K562 (cell line): ENCODE results near the gene KRT8. TPM values are rescaled to one million over a fixed set of nuclear protein-coding genes. Genes with fewer than 3 reads are reported as not detected.

Experiments used
- ATAC-seq: fragments of 200-7000 bp; cut with Tn5 transposase; 3 replicates; pipeline ENCODE4 v1.9.1; 2020; ENCODE audit warnings: moderate library complexity
- BruUV-seq: library from RNA; stranded (reverse); fragments of 400-500 nt; replicated peaks from 2 replicates; lab custom pipeline; 2021; lab: Mats Ljungman, UMichigan
- CTCF ChIA-PET: fragments of 300-600 bp; formaldehyde crosslinking; extraction: SDS; loops from one replicate; lab custom pipeline; 2021; ENCODE audit warnings: low intra/inter-chr PET ratio; lab: Yijun Ruan, JAX
- POLR2A ChIA-PET: fragments of 300-600, 350-650 bp; sonication (Branson Sonifier 250); formaldehyde crosslinking; extraction: SDS; loops from one replicate; lab custom pipeline; 2021; ENCODE audit warnings: antibody characterized with exemption, inconsistent platforms; lab: Yijun Ruan, JAX
- DNase-seq, 4 experiments: peaks; one replicate each; pipeline versions ENCODE4 v3.0.0 to v3.0.0-alpha.2; 2011 to 2018; ENCODE audit warnings: low spot score in 3 of 4, mixed read lengths in 3 of 4; ENCODE audit errors: extremely low read depth in 1 of 4
- FAIRE-seq: peaks from 2 replicates; lab custom pipeline; 2011; peaks lifted over from hg19 to GRCh38; lab: Jason Lieb, UNC
- H2AFZ ChIP-seq: 2 replicates; pipeline ENCODE4 v1.6.0; 2011; ENCODE audit warnings: low read depth, low read length, control low read depth, inconsistent platforms
- H3K27ac ChIP-seq: fragments of 200-600 bp; 3 replicates; pipeline ENCODE4 v1.8.0; 2011; ENCODE audit warnings: low read depth, mild to moderate bottlenecking, control low read depth, inconsistent platforms, low read length, moderate library complexity, mixed read lengths; ENCODE audit errors: extremely low read depth
- H3K27me3 ChIP-seq, 2 experiments: fragments of 300-600 bp in 1 of 2; 2 replicates in 1 of 2; 3 replicates in 1 of 2; pipeline versions ENCODE4 v1.6.0 to v1.8.0; 2011; ENCODE audit warnings: inconsistent platforms in 2 of 2, low read length in 2 of 2, mild to moderate bottlenecking in 1 of 2, mixed read lengths in 1 of 2, moderate library complexity in 1 of 2; ENCODE audit not compliant: control insufficient read depth in 2 of 2, insufficient read depth in 2 of 2
- H3K36me3 ChIP-seq: fragments of 300-600 bp; 3 replicates; pipeline ENCODE4 v1.8.0; 2011; ENCODE audit warnings: mild to moderate bottlenecking, low read length, inconsistent platforms; ENCODE audit not compliant: control insufficient read depth, insufficient read depth
- H3K4me1 ChIP-seq, 2 experiments: fragments of 200-600 bp in 1 of 2; replicated peaks in 1 of 2; 2 replicates in 1 of 2; 3 replicates in 1 of 2; pipeline versions ENCODE4 v1.5.1 to v1.8.0; 2011; ENCODE audit warnings: inconsistent platforms in 2 of 2, low read length in 2 of 2, mild to moderate bottlenecking in 1 of 2, mixed read lengths in 1 of 2, moderate library complexity in 1 of 2; ENCODE audit not compliant: control insufficient read depth in 2 of 2, insufficient read depth in 2 of 2
- H3K4me2 ChIP-seq: 2 replicates; pipeline ENCODE4 v1.6.1; 2011; ENCODE audit warnings: low read length, control low read depth, inconsistent platforms, mixed read lengths; ENCODE audit not compliant: insufficient read depth
- H3K4me3 ChIP-seq: fragments of 200-600 bp; sonication (generic), shearing (Covaris generic); 2 replicates; pipeline ENCODE4 v1.5.1; 2016; ENCODE audit warnings: control low read depth, inconsistent platforms
- H3K79me2 ChIP-seq: fragments of 200-600 bp; 3 replicates; pipeline ENCODE4 v1.8.0; 2011; ENCODE audit warnings: low read length, inconsistent platforms; ENCODE audit not compliant: control insufficient read depth, insufficient read depth
- H3K9ac ChIP-seq, 2 experiments: 2 replicates each; pipeline versions ENCODE4 v1.6.0 to v1.6.1; 2011; ENCODE audit warnings: low read depth in 2 of 2, low read length in 2 of 2, control low read depth in 1 of 2, inconsistent platforms in 1 of 2, mild to moderate bottlenecking in 1 of 2, mixed read lengths in 1 of 2; ENCODE audit not compliant: insufficient read depth in 1 of 2
- H3K9me1 ChIP-seq: one replicate; pipeline ENCODE4 v1.6.0; 2011; ENCODE audit warnings: inconsistent platforms, mild to moderate bottlenecking, low read length, moderate library complexity; ENCODE audit not compliant: control insufficient read depth, insufficient read depth
- H3K9me3 ChIP-seq: replicated peaks from 2 replicates; pipeline ENCODE4 v1.5.1; 2011; ENCODE audit warnings: low read depth, low read length, inconsistent platforms; ENCODE audit not compliant: control insufficient read depth, insufficient read depth
- H4K20me1 ChIP-seq: replicated peaks from 2 replicates; pipeline ENCODE4 v1.6.1; 2011; ENCODE audit warnings: low read length, inconsistent platforms, mixed read lengths; ENCODE audit not compliant: control insufficient read depth, insufficient read depth
- BCL6 ChIP-seq: fragments of 250-450 bp; sonication (Bioruptor Pico); IDR thresholded peaks from 2 replicates; pipeline ENCODE4 v1.4.0; 2020
- BRF1 ChIP-seq: IDR thresholded peaks from 3 replicates; pipeline ENCODE4 v1.6.1; 2011; ENCODE audit warnings: borderline replicate concordance, mild to moderate bottlenecking; ENCODE audit not compliant: insufficient read length; ENCODE audit errors: extremely low read depth
- CAMTA2 ChIP-seq: fragments of 250-450 bp; sonication (Bioruptor Pico); conservative IDR thresholded peaks from 2 replicates; pipeline ENCODE4 v1.5.1; 2022
- ELF2 ChIP-seq: fragments of 250-450 bp; sonication (Bioruptor Pico); IDR thresholded peaks from 2 replicates; pipeline ENCODE4 v1.5.0; 2021; ENCODE audit warnings: mild to moderate bottlenecking
- MXI1 ChIP-seq: IDR thresholded peaks from 2 replicates; pipeline ENCODE4 v1.6.1; 2011; ENCODE audit warnings: low read depth, mild to moderate bottlenecking, improper control_type of control experiment, low read length
- NFATC3 ChIP-seq: fragments of 450-650 bp; IDR thresholded peaks from 2 replicates; pipeline ENCODE4 v1.6.1; 2017; ENCODE audit warnings: mild to moderate bottlenecking
- PHTF2 ChIP-seq: fragments of 250-450 bp; sonication (Bioruptor Pico); IDR thresholded peaks from 2 replicates; pipeline ENCODE4 v1.5.0; 2021; ENCODE audit warnings: mild to moderate bottlenecking
- PML ChIP-seq: IDR thresholded peaks from 2 replicates; pipeline ENCODE4 v1.6.1; 2012; ENCODE audit warnings: low read length, inconsistent platforms
- SREBF1 ChIP-seq: fragments of 150-350 bp; IDR thresholded peaks from 2 replicates; pipeline ENCODE4 v1.6.1; 2014; ENCODE audit warnings: antibody characterized with exemption, low read depth, low read length, borderline replicate concordance
- ZNF217 ChIP-seq: sonication (generic); formaldehyde crosslinking; IDR thresholded peaks from 2 replicates; pipeline ENCODE4 v1.8.0; 2022; ENCODE audit warnings: mild to moderate bottlenecking, missing genetic modification reagents
- ZNF23 ChIP-seq: fragments of 250-450 bp; sonication (Bioruptor Pico); IDR thresholded peaks from 2 replicates; pipeline ENCODE4 v1.4.0; 2020; ENCODE audit warnings: mild to moderate bottlenecking
- ZNF274 ChIP-seq: IDR thresholded peaks from 2 replicates; pipeline ENCODE4 v1.6.1; 2011; ENCODE audit warnings: low read depth, mild to moderate bottlenecking, low read length, moderate library complexity, borderline replicate concordance
- ZNF778 ChIP-seq: fragments of 450-650 bp; formaldehyde crosslinking; IDR thresholded peaks from 2 replicates; pipeline ENCODE4 v1.4.0; 2020; ENCODE audit warnings: mild to moderate bottlenecking, moderate library complexity
- ZZZ3 ChIP-seq: fragments of 450-650 bp; IDR thresholded peaks from 2 replicates; pipeline ENCODE4 v1.6.1; 2016; ENCODE audit warnings: antibody characterized with exemption, mild to moderate bottlenecking, moderate library complexity
- WGBS: fragments of 100-300 bp; shearing (Covaris generic); methylation state at CpG from one replicate; pipeline ENCODE4 v1.1.6; 2016; ENCODE audit warnings: low coverage, mixed read lengths; ENCODE audit not compliant: insufficient coverage; ENCODE audit errors: missing lambda C conversion rate; 5-methylcytosine and 5-hydroxymethylcytosine counted together
- in situ Hi-C: fragments of 300-500 bp; cut with MboI; formaldehyde crosslinking; loops from 4 replicates; pipeline ENCODE4 v1.15.0; 2018; ENCODE audit warnings: inconsistent platforms, mixed read lengths
- intact Hi-C: fragments of 100-400 bp; cut with micrococcal nuclease; formaldehyde crosslinking; loops from 2 replicates; pipeline ENCODE4 v1.14.2; 2022
- polyA plus RNA-seq, 8 experiments: library from polyadenylated mRNA; depleted of rRNA in 4 of 8; stranded (reverse) in 5 of 8; unstranded in 3 of 8; fragments of >200 nt; fragmentation: Nextera tagmentation in 2 of 8; fragmentation: Illumina TruSeq in 1 of 8; extraction: Ambion mirVana in 2 of 8; extraction: Trizol in 1 of 8; gene quantifications; 2 replicates each; pipeline versions ENCODE4 v1.2.1 to v1.2.3, GENCODE V29; 2011 to 2014; ENCODE audit warnings: inconsistent platforms in 1 of 8, missing spikeins in 1 of 8
- total RNA-seq, 7 experiments: library from RNA; depleted of rRNA in 6 of 7; stranded (reverse); fragments of >200 nt in 6 of 7; fragmentation: Illumina TruSeq in 2 of 7; extraction: Trizol in 2 of 7; gene quantifications; 2 replicates each; pipeline versions ENCODE4 v1.2.1 to v1.2.3, GENCODE V29; 2011 to 2021; ENCODE audit warnings: low replicate concordance in 1 of 7
- TF ChIP-seq, protein P1 (sequence below): fragments of 450-650 bp; IDR thresholded peaks from 2 replicates; pipeline ENCODE4 v1.6.1; 2016; ENCODE audit warnings: missing biosample characterization, missing genetic modification characterization
- TF ChIP-seq, protein P2 (sequence below): fragments of 150-350 bp; IDR thresholded peaks from 2 replicates; pipeline ENCODE4 v1.6.1; 2014; ENCODE audit warnings: low read depth, mild to moderate bottlenecking, low read length, borderline replicate concordance

Gene KRT8
- total and polyA plus RNA-seq, 9 of the 15 experiments (the other 6 are each of a cell fraction or from before 2014, with no cell fraction given): 41.5 to 661 (median 260) TPM

DNA sequence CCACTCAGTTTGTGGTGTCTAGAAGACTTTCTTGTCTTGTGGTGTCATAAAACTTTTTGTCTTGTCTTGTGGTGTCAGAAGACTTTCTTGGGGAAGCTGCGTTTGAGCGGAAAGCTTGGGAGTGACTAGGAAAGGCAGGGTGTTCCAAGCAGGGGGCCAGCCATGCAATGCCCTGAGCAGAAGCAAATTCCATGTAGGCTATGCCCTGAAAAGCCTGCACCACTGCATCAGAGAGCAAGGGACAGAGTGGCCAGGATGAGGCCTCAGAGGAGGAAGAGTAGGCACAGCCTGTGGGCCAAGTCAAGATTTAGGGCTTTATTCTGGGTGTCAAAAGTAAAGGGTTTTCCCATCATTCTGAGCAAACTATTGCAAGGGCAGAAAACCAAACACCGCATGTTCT, 14.5 kb downstream of the KRT8 start:
- POLR2A ChIA-PET: no interaction called here
- no peaks in the 10 kb centered on the region for H3K79me2 ChIP-seq
- no peak for FAIRE-seq

More for the DNA sequence above, 14.5 kb downstream of the KRT8 start:
- H2AFZ ChIP-seq: no peak overlapping the region
- H3K9me3 ChIP-seq: no peaks in the 10 kb centered on the region
- no peaks in the 10 kb centered on the region for H3K36me3 ChIP-seq
- no TSS peak for BruUV-seq
- H4K20me1 ChIP-seq: no peaks in the 10 kb centered on the region
- H3K4me3 ChIP-seq: no peak overlapping the region
- H3K9me1 ChIP-seq: no peaks in the 10 kb centered on the region
- TF ChIP-seq, protein P1, sequence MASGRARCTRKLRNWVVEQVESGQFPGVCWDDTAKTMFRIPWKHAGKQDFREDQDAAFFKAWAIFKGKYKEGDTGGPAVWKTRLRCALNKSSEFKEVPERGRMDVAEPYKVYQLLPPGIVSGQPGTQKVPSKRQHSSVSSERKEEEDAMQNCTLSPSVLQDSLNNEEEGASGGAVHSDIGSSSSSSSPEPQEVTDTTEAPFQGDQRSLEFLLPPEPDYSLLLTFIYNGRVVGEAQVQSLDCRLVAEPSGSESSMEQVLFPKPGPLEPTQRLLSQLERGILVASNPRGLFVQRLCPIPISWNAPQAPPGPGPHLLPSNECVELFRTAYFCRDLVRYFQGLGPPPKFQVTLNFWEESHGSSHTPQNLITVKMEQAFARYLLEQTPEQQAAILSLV (tag): no peak
- TF ChIP-seq ZZZ3 (no peak), MXI1 (no peak), BCL6 (CRISPR knock-in tag) (no peak), ELF2 (CRISPR knock-in tag) (no peak), SREBF1 (no peak), PHTF2 (CRISPR knock-in tag) (no peak), NFATC3 (no peak), ZNF23 (no peak), ZNF217 (CRISPR knock-in tag) (no peak), ZNF778 (CRISPR knock-in tag) (no peak), BRF1 (no peak), CAMTA2 (no peak), PML (no peak), ZNF274 (no peak)
- TF ChIP-seq, protein P2, sequence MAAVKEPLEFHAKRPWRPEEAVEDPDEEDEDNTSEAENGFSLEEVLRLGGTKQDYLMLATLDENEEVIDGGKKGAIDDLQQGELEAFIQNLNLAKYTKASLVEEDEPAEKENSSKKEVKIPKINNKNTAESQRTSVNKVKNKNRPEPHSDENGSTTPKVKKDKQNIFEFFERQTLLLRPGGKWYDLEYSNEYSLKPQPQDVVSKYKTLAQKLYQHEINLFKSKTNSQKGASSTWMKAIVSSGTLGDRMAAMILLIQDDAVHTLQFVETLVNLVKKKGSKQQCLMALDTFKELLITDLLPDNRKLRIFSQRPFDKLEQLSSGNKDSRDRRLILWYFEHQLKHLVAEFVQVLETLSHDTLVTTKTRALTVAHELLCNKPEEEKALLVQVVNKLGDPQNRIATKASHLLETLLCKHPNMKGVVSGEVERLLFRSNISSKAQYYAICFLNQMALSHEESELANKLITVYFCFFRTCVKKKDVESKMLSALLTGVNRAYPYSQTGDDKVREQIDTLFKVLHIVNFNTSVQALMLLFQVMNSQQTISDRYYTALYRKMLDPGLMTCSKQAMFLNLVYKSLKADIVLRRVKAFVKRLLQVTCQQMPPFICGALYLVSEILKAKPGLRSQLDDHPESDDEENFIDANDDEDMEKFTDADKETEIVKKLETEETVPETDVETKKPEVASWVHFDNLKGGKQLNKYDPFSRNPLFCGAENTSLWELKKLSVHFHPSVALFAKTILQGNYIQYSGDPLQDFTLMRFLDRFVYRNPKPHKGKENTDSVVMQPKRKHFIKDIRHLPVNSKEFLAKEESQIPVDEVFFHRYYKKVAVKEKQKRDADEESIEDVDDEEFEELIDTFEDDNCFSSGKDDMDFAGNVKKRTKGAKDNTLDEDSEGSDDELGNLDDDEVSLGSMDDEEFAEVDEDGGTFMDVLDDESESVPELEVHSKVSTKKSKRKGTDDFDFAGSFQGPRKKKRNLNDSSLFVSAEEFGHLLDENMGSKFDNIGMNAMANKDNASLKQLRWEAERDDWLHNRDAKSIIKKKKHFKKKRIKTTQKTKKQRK: no peak
- no peak overlapping the region for H3K4me2 ChIP-seq
- DNase-seq (no peak), ATAC-seq (no peak)
- no peak overlapping the region for H3K9ac ChIP-seq
- no peaks in the 10 kb centered on the region for H3K27me3 ChIP-seq
- in situ Hi-C loops (no loop called here), intact Hi-C loops (no loop called here)
- peaks cover 4 to 5% of the 10 kb centered on the region in 2 experiments; a peak in 4 of 5 replicates for H3K4me1 ChIP-seq
- H3K27ac ChIP-seq: no peak overlapping the region
- WGBS: 78% methylated on average over 3 of the region's 3 CpGs
- CTCF ChIA-PET: interaction anchor here (12.1 kb wide), 1 partner anchor 89 kb away, joined by 398 read pairs; no protein-coding TSS in a partner anchor
